ENCODE results near the gene CYP2C9. TPM values are rescaled to one million over a fixed set of nuclear protein-coding genes. Genes with fewer than 3 reads are reported as not detected.
A peak's percentile ranks its signal among the peaks of the same experiment; 100 is the strongest.

Gene CYP2C9
- total and polyA plus RNA-seq, 12 donors: not detected

- Histone ChIP-seq H3K27me3 (peaks cover 0 to 3% (median 0%) of the 10 kb centered on the region in 7 donors), H3K27ac (no peak overlapping the region), H3K4me3 (no peak overlapping the region), H3K4me1 (no peaks in the 10 kb centered on the region), H3K9me3 (no peaks in the 10 kb centered on the region), H3K36me3 (no peaks in the 10 kb centered on the region)
- DNase-seq (no peak), ATAC-seq (peak in 3 of 8 donors; percentile 28 to 37 (median 35))
- intact Hi-C loops (cut with DNase I): no loop called here
- WGBS, 2 donors: 0% methylated on average over 1 of the region's 1 CpG
- peak in 8 of 9 donors; percentile 20 to 58 (median 52) for TF ChIP-seq CTCF (IDR thresholded peaks at IDR 0.05)
These were observed 25.4 kb downstream of the CYP2C9 start for GRCh38 chr10:94963901-94964300.

GRCh38 chr10:94983555-94983954 is 45.1 kb downstream of the CYP2C9 start:
- WGBS, 2 donors: 31 to 33% methylated on average over 4 of the region's 4 CpGs
- Histone ChIP-seq H3K4me3 (no peak overlapping the region), H3K9me3 (peaks cover 0 to 8% (median 2%) of the 10 kb centered on the region in 11 donors), H3K36me3 (no peaks in the 10 kb centered on the region), H3K4me1 (no peaks in the 10 kb centered on the region), H3K27me3 (no peaks in the 10 kb centered on the region), H3K27ac (no peak overlapping the region)
- no peak for DNase-seq
- TF ChIP-seq CTCF (IDR thresholded peaks at IDR 0.05): no peak
- ATAC-seq: no peak
- intact Hi-C loops (cut with DNase I): no loop called here

GRCh38 chr10:94989192-94989591 is 50.7 kb downstream of the CYP2C9 start:
- DNase-seq: no peak
- no peak overlapping the region for H3K4me3 ChIP-seq
- no peaks in the 10 kb centered on the region for H3K4me1 ChIP-seq
- peaks cover 0 to 37% (median 13%) of the 10 kb centered on the region in 11 donors for H3K9me3 ChIP-seq
- intact Hi-C loops (cut with DNase I): no loop called here
- H3K36me3 ChIP-seq: no peaks in the 10 kb centered on the region
- ATAC-seq: no peak
- no peak overlapping the region for H3K27ac ChIP-seq
- no peaks in the 10 kb centered on the region for H3K27me3 ChIP-seq
- TF ChIP-seq CTCF (IDR thresholded peaks at IDR 0.05): no peak

- H3K4me3 ChIP-seq: no peak overlapping the region
- DNase-seq (no peak), ATAC-seq (no peak)
- 90 to 96% methylated on average over 1 of the region's 1 CpG for WGBS, 2 donors
- H3K9me3 ChIP-seq: peaks cover 0 to 37% (median 13%) of the 10 kb centered on the region in 11 donors
- no peak for TF ChIP-seq CTCF (IDR thresholded peaks at IDR 0.05)
- no peaks in the 10 kb centered on the region for H3K27me3 ChIP-seq
- intact Hi-C loops (cut with DNase I): no loop called here
- no peak overlapping the region for H3K27ac ChIP-seq
- no peaks in the 10 kb centered on the region for H3K4me1 ChIP-seq
- no peaks in the 10 kb centered on the region for H3K36me3 ChIP-seq
These were observed 52.9 kb downstream of the CYP2C9 start for GRCh38 chr10:94991243-94991888.
